ENCODE results near the gene BCAS1. TPM values are rescaled to one million over a fixed set of nuclear protein-coding genes. Genes with fewer than 3 reads are reported as not detected.

The BCAS1 gene
- 0.81 and 1.00 TPM in 2 replicates for total RNA-seq
- long read RNA-seq, partial matches to known transcripts, result 1 of 5 reads
- long read RNA-seq, other reads (novel, unspliced or antisense), result 2 of 5 reads

- Mint-ChIP-seq H3K27me3 (no peaks in the 10 kb centered on the region), H3K4me1 (ENCODE audit: low read depth) (peaks cover 46% of the 10 kb centered on the region), H3K36me3 (ENCODE audit: insufficient read depth) (no peaks in the 10 kb centered on the region), H3K4me3 (ENCODE audit: low read depth) (no peak within 1 kb of the TSS), H3K27ac (peak within 1 kb of the TSS; percentile 90), H3K9me3 (ENCODE audit: low read depth) (no peaks in the 10 kb centered on the region)
- peak; percentile 15 for DNase-seq (ENCODE audit: low spot score, unreplicated experiment)
- TF ChIP-seq CTCF (IDR thresholded peaks at IDR 0.05; ENCODE audit: unreplicated experiment), result no peak
These were observed at the start of gene BCAS1 for GRCh38 chr20:54070187-54070987. Gene BCAS1 (minus strand): TSS chr20:54070594. CDS start chr20:54058718, 11,876 bp downstream.

GRCh38 chr20:54119744-54120143 is 49.4 kb upstream of the BCAS1 start:
- Mint-ChIP-seq H3K4me3 (ENCODE audit: low read depth) (no peak overlapping the region), H3K27me3 (no peaks in the 10 kb centered on the region), H3K27ac (peak overlapping the region; percentile 17), H3K4me1 (ENCODE audit: low read depth) (peaks cover 14% of the 10 kb centered on the region), H3K9me3 (ENCODE audit: low read depth) (no peaks in the 10 kb centered on the region), H3K36me3 (ENCODE audit: insufficient read depth) (no peaks in the 10 kb centered on the region)
- no peak for DNase-seq (ENCODE audit: low spot score, unreplicated experiment)
- TF ChIP-seq CTCF (IDR thresholded peaks at IDR 0.05; ENCODE audit: unreplicated experiment), result no peak

- TF ChIP-seq CTCF (IDR thresholded peaks at IDR 0.05; ENCODE audit: unreplicated experiment), result no peak
- H3K36me3 Mint-ChIP-seq (ENCODE audit: insufficient read depth), result no peaks in the 10 kb centered on the region
- H3K9me3 Mint-ChIP-seq (ENCODE audit: low read depth), result no peaks in the 10 kb centered on the region
- H3K4me1 Mint-ChIP-seq (ENCODE audit: low read depth), result peaks cover 7% of the 10 kb centered on the region
- H3K4me3 Mint-ChIP-seq (ENCODE audit: low read depth), result no peak overlapping the region
- H3K27ac Mint-ChIP-seq, result no peak overlapping the region
- no peaks in the 10 kb centered on the region for H3K27me3 Mint-ChIP-seq
- no peak for DNase-seq (ENCODE audit: low spot score, unreplicated experiment)
These were observed 48.0 kb upstream of the BCAS1 start for GRCh38 chr20:54118220-54119001.

GRCh38 chr20:54116550-54117235 is 46.3 kb upstream of the BCAS1 start:
- H3K4me3 Mint-ChIP-seq (ENCODE audit: low read depth), result no peak overlapping the region
- DNase-seq (ENCODE audit: low spot score, unreplicated experiment), result no peak

More at GRCh38 chr20:54116550-54117235, 46.3 kb upstream of the BCAS1 start:
- TF ChIP-seq CTCF (IDR thresholded peaks at IDR 0.05; ENCODE audit: unreplicated experiment), result no peak
- no peaks in the 10 kb centered on the region for H3K4me1 Mint-ChIP-seq (ENCODE audit: low read depth)
- no peaks in the 10 kb centered on the region for H3K27me3 Mint-ChIP-seq
- H3K36me3 Mint-ChIP-seq (ENCODE audit: insufficient read depth), result no peaks in the 10 kb centered on the region
- no peak overlapping the region for H3K27ac Mint-ChIP-seq
- H3K9me3 Mint-ChIP-seq (ENCODE audit: low read depth), result no peaks in the 10 kb centered on the region
